Neuronal stem cell (in vitro differentiated cells): ENCODE data around the gene ARHGEF7.

Source experiments
- DNase-seq: peaks from one replicate; pipeline ENCODE4 v3.0.0-alpha.2; 2013; ENCODE audit warnings: low spot score
- H2AFZ ChIP-seq: one replicate; pipeline ENCODE4 v1.6.1; 2013; ENCODE audit warnings: mild to moderate bottlenecking, low read length, inconsistent platforms
- H2AK5ac ChIP-seq: 2 replicates; pipeline ENCODE4 v1.6.1; 2013; ENCODE audit warnings: low read depth, mild to moderate bottlenecking, inconsistent platforms, low read length, moderate library complexity, mixed read lengths
- H2BK120ac ChIP-seq: 2 replicates; pipeline ENCODE4 v1.6.1; 2013; ENCODE audit warnings: low read depth, mild to moderate bottlenecking, inconsistent platforms, low read length, moderate library complexity, mixed read lengths
- H2BK12ac ChIP-seq: one replicate; pipeline ENCODE4 v1.6.1; 2013; ENCODE audit warnings: low read length, inconsistent platforms
- H2BK15ac ChIP-seq: 2 replicates; pipeline ENCODE4 v1.6.1; 2013; ENCODE audit warnings: mild to moderate bottlenecking, low read length, inconsistent platforms, mixed read lengths
- H2BK5ac ChIP-seq: one replicate; pipeline ENCODE4 v1.6.1; 2013; ENCODE audit warnings: inconsistent platforms, mild to moderate bottlenecking, low read length, moderate library complexity
- H3K14ac ChIP-seq: one replicate; pipeline ENCODE4 v1.6.1; 2013; ENCODE audit warnings: low read length, inconsistent platforms
- H3K18ac ChIP-seq: 2 replicates; pipeline ENCODE4 v1.6.1; 2013; ENCODE audit warnings: low read length, inconsistent platforms
- H3K23ac ChIP-seq: 2 replicates; pipeline ENCODE4 v1.6.1; 2013; ENCODE audit warnings: low read depth, mild to moderate bottlenecking, mixed read lengths, low read length, inconsistent platforms; ENCODE audit not compliant: poor library complexity
- H3K27ac ChIP-seq: replicated peaks from 3 replicates; pipeline ENCODE4 v1.5.1; 2013; ENCODE audit warnings: low read length, inconsistent platforms
- H3K27me3 ChIP-seq, 3 experiments: 2 replicates each; pipeline ENCODE4 v1.6.1; 2013; ENCODE audit warnings: low read length in 3 of 3, mild to moderate bottlenecking in 2 of 3, inconsistent platforms in 1 of 3, low read depth in 1 of 3, mixed read lengths in 1 of 3, moderate library complexity in 1 of 3; ENCODE audit not compliant: control insufficient read depth in 3 of 3, insufficient read depth in 3 of 3
- H3K36me3 ChIP-seq, 2 donors: replicated peaks in 1 of 2; 2 replicates each; pipeline ENCODE4 v1.6.1; 2013; ENCODE audit warnings: low read length in 2 of 2; ENCODE audit not compliant: control insufficient read depth in 2 of 2, insufficient read depth in 2 of 2
- H3K4ac ChIP-seq: 2 replicates; pipeline ENCODE4 v1.6.1; 2013; ENCODE audit warnings: inconsistent platforms, mild to moderate bottlenecking, low read length, moderate library complexity
- H3K4me1 ChIP-seq, 2 donors: 1 replicate in 1 of 2; 2 replicates in 1 of 2; pipeline ENCODE4 v1.6.1; 2013; ENCODE audit warnings: low read length in 2 of 2, low read depth in 1 of 2; ENCODE audit not compliant: control insufficient read depth in 2 of 2, insufficient read depth in 1 of 2
- H3K4me2 ChIP-seq: one replicate; pipeline ENCODE4 v1.6.1; 2013; ENCODE audit warnings: mild to moderate bottlenecking, low read length, inconsistent platforms; ENCODE audit not compliant: insufficient read depth, poor library complexity, severe bottlenecking
- H3K4me3 ChIP-seq, 2 donors: 2 replicates each; pipeline ENCODE4 v1.5.1; 2013; ENCODE audit warnings: low read length in 2 of 2, mild to moderate bottlenecking in 2 of 2, inconsistent platforms in 1 of 2, moderate library complexity in 1 of 2
- H3K79me1 ChIP-seq: one replicate; pipeline ENCODE4 v1.6.1; 2013; ENCODE audit warnings: low read depth, mild to moderate bottlenecking, inconsistent platforms, low read length, moderate library complexity
- H3K9ac ChIP-seq: one replicate; pipeline ENCODE4 v1.6.1; 2013; ENCODE audit warnings: mild to moderate bottlenecking, low read depth, low read length, inconsistent platforms; ENCODE audit not compliant: poor library complexity
- H3K9me3 ChIP-seq, 2 donors: replicated peaks in 1 of 2; 2 replicates each; pipeline versions ENCODE3 to v1.6.1; 2013; ENCODE audit warnings: low read length in 2 of 2, mild to moderate bottlenecking in 2 of 2, inconsistent platforms in 1 of 2, low read depth in 1 of 2, mixed read lengths in 1 of 2, moderate library complexity in 1 of 2; ENCODE audit not compliant: control insufficient read depth in 2 of 2, insufficient read depth in 1 of 2
- H4K8ac ChIP-seq: one replicate; pipeline ENCODE4 v1.6.1; 2013; ENCODE audit warnings: low read depth, mild to moderate bottlenecking, inconsistent platforms, low read length, moderate library complexity
- H4K91ac ChIP-seq: one replicate; pipeline ENCODE4 v1.6.1; 2013; ENCODE audit warnings: low read length, low read depth, mild to moderate bottlenecking, inconsistent platforms; ENCODE audit not compliant: poor library complexity
- WGBS, 2 donors: extraction: QIAGEN DNeasy Blood & Tissue Kit; methylation state at CpG; one replicate each; pipeline ENCODE4 v1.1.7; 2013; ENCODE audit warnings: missing lambda C conversion rate in 2 of 2, mixed read lengths in 1 of 2; ENCODE audit not compliant: insufficient read length in 2 of 2, insufficient replicate concordance in 1 of 2; ENCODE audit errors: extremely low coverage in 2 of 2; 5-methylcytosine and 5-hydroxymethylcytosine counted together

The ARHGEF7 gene

GRCh38 chr13:111265006-111265700 lies 150.0 kb downstream of the ARHGEF7 start:
- no peak overlapping the region for H3K4ac ChIP-seq
- H2BK120ac ChIP-seq = no peak overlapping the region
- H4K8ac ChIP-seq = no peak overlapping the region
- H2BK5ac ChIP-seq = no peak overlapping the region
- no peak overlapping the region for H2AK5ac ChIP-seq
- no peaks in the 10 kb centered on the region for H3K27me3 ChIP-seq
- H2BK15ac ChIP-seq = no peak overlapping the region
- no CpG with 5 or more reads among the region's 14 CpGs for WGBS, 2 donors
- H3K4me1 ChIP-seq = peaks cover 0 to 4% of the 10 kb centered on the region in 2 donors
- H4K91ac ChIP-seq = no peak overlapping the region
- H3K9ac ChIP-seq = no peak overlapping the region
- H3K9me3 ChIP-seq = peaks cover 0 to 11% of the 10 kb centered on the region in 2 donors
- no peak overlapping the region for H3K27ac ChIP-seq
- no peak overlapping the region for H2AFZ ChIP-seq
- no peak overlapping the region for H3K4me2 ChIP-seq
- no peak for DNase-seq
- peak overlapping the region; percentile 40 for H3K18ac ChIP-seq
- no peak overlapping the region for H3K4me3 ChIP-seq
- H2BK12ac ChIP-seq = no peak overlapping the region
- no peak overlapping the region for H3K14ac ChIP-seq
- H3K23ac ChIP-seq = no peak overlapping the region
- H3K79me1 ChIP-seq = no peaks in the 10 kb centered on the region
- peaks cover 9 to 74% of the 10 kb centered on the region in 2 donors for H3K36me3 ChIP-seq

GRCh38 chr13:111265701-111266035 lies 150.6 kb downstream of the ARHGEF7 start:
- peaks cover 0 to 5% of the 10 kb centered on the region in 2 donors for H3K9me3 ChIP-seq
- no peak overlapping the region for H3K4me2 ChIP-seq
- H3K79me1 ChIP-seq = no peaks in the 10 kb centered on the region
- H3K14ac ChIP-seq = no peak overlapping the region
- peaks cover 0 to 4% of the 10 kb centered on the region in 2 donors for H3K4me1 ChIP-seq
- H2AK5ac ChIP-seq = no peak overlapping the region
- H3K27ac ChIP-seq = no peak overlapping the region
- DNase-seq = no peak
- H2BK15ac ChIP-seq = no peak overlapping the region
- no peak overlapping the region for H3K9ac ChIP-seq
- no peak overlapping the region for H2BK12ac ChIP-seq
- peaks cover 9 to 79% of the 10 kb centered on the region in 2 donors for H3K36me3 ChIP-seq
- H2BK120ac ChIP-seq = no peak overlapping the region
- H3K18ac ChIP-seq = peak overlapping the region; percentile 22
- no peak overlapping the region for H3K4me3 ChIP-seq
- H3K23ac ChIP-seq = no peak overlapping the region
- H2BK5ac ChIP-seq = no peak overlapping the region
- H4K8ac ChIP-seq = no peak overlapping the region
- H4K91ac ChIP-seq = no peak overlapping the region
- no peak overlapping the region for H3K4ac ChIP-seq
- H2AFZ ChIP-seq = no peak overlapping the region
- H3K27me3 ChIP-seq = no peaks in the 10 kb centered on the region
- no CpG with 5 or more reads among the region's 7 CpGs for WGBS, 2 donors

- Histone ChIP-seq H3K27me3 (no peaks in the 10 kb centered on the region), H2BK120ac (no peak overlapping the region), H3K4me3 (no peak overlapping the region), H3K36me3 (peaks cover 14 to 94% of the 10 kb centered on the region in 2 donors), H3K18ac (no peak overlapping the region), H2BK12ac (no peak overlapping the region), H2AFZ (no peak overlapping the region), H2BK15ac (no peak overlapping the region), H4K91ac (no peak overlapping the region), H2AK5ac (no peak overlapping the region), H3K4me1 (peaks cover 0 to 4% of the 10 kb centered on the region in 2 donors), H2BK5ac (no peak overlapping the region), H3K9me3 (no peaks in the 10 kb centered on the region), H4K8ac (no peak overlapping the region), H3K4ac (no peak overlapping the region), H3K27ac (no peak overlapping the region), H3K4me2 (no peak overlapping the region), H3K23ac (no peak overlapping the region), H3K79me1 (peaks cover 2% of the 10 kb centered on the region), H3K14ac (no peak overlapping the region), H3K9ac (no peak overlapping the region)
- no peak for DNase-seq
- no CpG with 5 or more reads among the region's 5 CpGs for WGBS, 2 donors
Observed at GRCh38 chr13:111267205-111267604, 152.1 kb downstream of the ARHGEF7 start.

GRCh38 chr13:111267784-111268183 lies 152.7 kb downstream of the ARHGEF7 start:
- Histone ChIP-seq H4K8ac (no peak overlapping the region), H3K9ac (no peak overlapping the region), H3K9me3 (no peaks in the 10 kb centered on the region), H3K79me1 (peaks cover 2% of the 10 kb centered on the region), H3K23ac (no peak overlapping the region), H3K36me3 (peaks cover 17 to 94% of the 10 kb centered on the region in 2 donors), H3K4me2 (no peak overlapping the region), H3K14ac (no peak overlapping the region), H2AK5ac (no peak overlapping the region), H3K27me3 (no peaks in the 10 kb centered on the region), H2BK5ac (no peak overlapping the region), H2AFZ (no peak overlapping the region), H4K91ac (no peak overlapping the region), H2BK120ac (no peak overlapping the region), H3K27ac (no peak overlapping the region), H2BK12ac (no peak overlapping the region), H3K4me3 (no peak overlapping the region), H3K4ac (no peak overlapping the region), H3K18ac (no peak overlapping the region), H2BK15ac (no peak overlapping the region), H3K4me1 (peaks cover 0 to 4% of the 10 kb centered on the region in 2 donors)
- WGBS, 2 donors = no CpG with 5 or more reads among the region's 2 CpGs
- DNase-seq = no peak
